ENCODE data around the gene ABCG2.

Gene ABCG2

GRCh38 chr4:88188738-88189417 is 30.4 kb upstream of the ABCG2 start:
- no peak for TF ChIP-seq CTCF (IDR thresholded peaks at IDR 0.05; ENCODE audit: extremely low read depth, insufficient read depth, missing control alignments)
- in situ Hi-C loops (cut with MboI; ENCODE audit: low pct_unique_long_range_greater_than_20kb, low sequenced_read_pairs, unreplicated experiment): no loop called here

GRCh38 chr4:88187766-88188165 is 29.3 kb upstream of the ABCG2 start:
- in situ Hi-C loops (cut with MboI; ENCODE audit: low pct_unique_long_range_greater_than_20kb, low sequenced_read_pairs, unreplicated experiment): no loop called here
- TF ChIP-seq CTCF (IDR thresholded peaks at IDR 0.05; ENCODE audit: extremely low read depth, insufficient read depth, missing control alignments): no peak
- DNase-seq (ENCODE audit: low spot score): no peak

More at GRCh38 chr4:88188738-88189417, 30.4 kb upstream of the ABCG2 start:
- no peak for DNase-seq (ENCODE audit: low spot score)

GRCh38 chr4:88185906-88186305 is 27.5 kb upstream of the ABCG2 start:
- no peak for DNase-seq (ENCODE audit: low spot score)
- no peak for TF ChIP-seq CTCF (IDR thresholded peaks at IDR 0.05; ENCODE audit: extremely low read depth, insufficient read depth, missing control alignments)
- in situ Hi-C loops (cut with MboI; ENCODE audit: low pct_unique_long_range_greater_than_20kb, low sequenced_read_pairs, unreplicated experiment): no loop called here

- in situ Hi-C loops (cut with MboI; ENCODE audit: low pct_unique_long_range_greater_than_20kb, low sequenced_read_pairs, unreplicated experiment): no loop called here
- DNase-seq (ENCODE audit: low spot score): no peak
- no peak for TF ChIP-seq CTCF (IDR thresholded peaks at IDR 0.05; ENCODE audit: extremely low read depth, insufficient read depth, missing control alignments)
Measured at GRCh38 chr4:88179261-88179660, 20.8 kb upstream of the ABCG2 start.

- in situ Hi-C loops (cut with MboI; ENCODE audit: low pct_unique_long_range_greater_than_20kb, low sequenced_read_pairs, unreplicated experiment): no loop called here
- DNase-seq (ENCODE audit: low spot score): no peak
- no peak for TF ChIP-seq CTCF (IDR thresholded peaks at IDR 0.05; ENCODE audit: extremely low read depth, insufficient read depth, missing control alignments)
Measured at GRCh38 chr4:88178626-88179231, 20.3 kb upstream of the ABCG2 start.

GRCh38 chr4:88177983-88178625 is 19.7 kb upstream of the ABCG2 start:
- DNase-seq (ENCODE audit: low spot score): no peak
- in situ Hi-C loops (cut with MboI; ENCODE audit: low pct_unique_long_range_greater_than_20kb, low sequenced_read_pairs, unreplicated experiment): no loop called here
- TF ChIP-seq CTCF (IDR thresholded peaks at IDR 0.05; ENCODE audit: extremely low read depth, insufficient read depth, missing control alignments): no peak

Measured in GM13977 (cell line).